Measurements from ENCODE around the gene PLCXD1.

GRCh38 chrX:312621-313331 is 31.6 kb downstream of the PLCXD1 start:
- no peak for TF ChIP-seq CTCF (IDR thresholded peaks at IDR 0.05; ENCODE audit: poor library complexity, severe bottlenecking)
- no peak for TF ChIP-seq SMC3 (conservative IDR thresholded peaks at IDR 0.05; ENCODE audit: poor library complexity)
- no peak for TF ChIP-seq REST (IDR thresholded peaks at IDR 0.05; ENCODE audit: borderline replicate concordance)

Data from neural cell (in vitro differentiated cells).